K562 (cell line): ENCODE results near the gene HMOX2. TPM values are rescaled to one million over a fixed set of nuclear protein-coding genes. Genes with fewer than 3 reads are reported as not detected.

ENCODE experiments used
- ATAC-seq: fragments of 200-7000 bp; cut with Tn5 transposase; 3 replicates; pipeline ENCODE4 v1.9.1; 2020; ENCODE audit warnings: moderate library complexity
- BruUV-seq: library from RNA; stranded (reverse); fragments of 400-500 nt; replicated peaks from 2 replicates; lab custom pipeline; 2021; lab: Mats Ljungman, UMichigan
- CTCF ChIA-PET: fragments of 300-600 bp; formaldehyde crosslinking; extraction: SDS; loops from one replicate; lab custom pipeline; 2021; ENCODE audit warnings: low intra/inter-chr PET ratio; lab: Yijun Ruan, JAX
- POLR2A ChIA-PET: fragments of 300-600, 350-650 bp; sonication (Branson Sonifier 250); formaldehyde crosslinking; extraction: SDS; loops from one replicate; lab custom pipeline; 2021; ENCODE audit warnings: antibody characterized with exemption, inconsistent platforms; lab: Yijun Ruan, JAX
- DNase-seq, 4 experiments: peaks; one replicate each; pipeline versions ENCODE4 v3.0.0 to v3.0.0-alpha.2; 2011 to 2018; ENCODE audit warnings: low spot score in 3 of 4, mixed read lengths in 3 of 4; ENCODE audit errors: extremely low read depth in 1 of 4
- FAIRE-seq: peaks from 2 replicates; lab custom pipeline; 2011; peaks lifted over from hg19 to GRCh38; lab: Jason Lieb, UNC
- H2AFZ ChIP-seq: 2 replicates; pipeline ENCODE4 v1.6.0; 2011; ENCODE audit warnings: low read depth, low read length, control low read depth, inconsistent platforms
- H3K27ac ChIP-seq: fragments of 200-600 bp; 3 replicates; pipeline ENCODE4 v1.8.0; 2011; ENCODE audit warnings: low read depth, mild to moderate bottlenecking, control low read depth, inconsistent platforms, low read length, moderate library complexity, mixed read lengths; ENCODE audit errors: extremely low read depth
- H3K27me3 ChIP-seq, 2 experiments: fragments of 300-600 bp in 1 of 2; 2 replicates in 1 of 2; 3 replicates in 1 of 2; pipeline versions ENCODE4 v1.6.0 to v1.8.0; 2011; ENCODE audit warnings: inconsistent platforms in 2 of 2, low read length in 2 of 2, mild to moderate bottlenecking in 1 of 2, mixed read lengths in 1 of 2, moderate library complexity in 1 of 2; ENCODE audit not compliant: control insufficient read depth in 2 of 2, insufficient read depth in 2 of 2
- H3K36me3 ChIP-seq: fragments of 300-600 bp; 3 replicates; pipeline ENCODE4 v1.8.0; 2011; ENCODE audit warnings: mild to moderate bottlenecking, low read length, inconsistent platforms; ENCODE audit not compliant: control insufficient read depth, insufficient read depth
- H3K4me1 ChIP-seq, 2 experiments: fragments of 200-600 bp in 1 of 2; replicated peaks in 1 of 2; 2 replicates in 1 of 2; 3 replicates in 1 of 2; pipeline versions ENCODE4 v1.5.1 to v1.8.0; 2011; ENCODE audit warnings: inconsistent platforms in 2 of 2, low read length in 2 of 2, mild to moderate bottlenecking in 1 of 2, mixed read lengths in 1 of 2, moderate library complexity in 1 of 2; ENCODE audit not compliant: control insufficient read depth in 2 of 2, insufficient read depth in 2 of 2
- H3K4me2 ChIP-seq: 2 replicates; pipeline ENCODE4 v1.6.1; 2011; ENCODE audit warnings: low read length, control low read depth, inconsistent platforms, mixed read lengths; ENCODE audit not compliant: insufficient read depth
- H3K4me3 ChIP-seq: fragments of 200-600 bp; sonication (generic), shearing (Covaris generic); 2 replicates; pipeline ENCODE4 v1.5.1; 2016; ENCODE audit warnings: control low read depth, inconsistent platforms
- H3K79me2 ChIP-seq: fragments of 200-600 bp; 3 replicates; pipeline ENCODE4 v1.8.0; 2011; ENCODE audit warnings: low read length, inconsistent platforms; ENCODE audit not compliant: control insufficient read depth, insufficient read depth
- H3K9ac ChIP-seq, 2 experiments: 2 replicates each; pipeline versions ENCODE4 v1.6.0 to v1.6.1; 2011; ENCODE audit warnings: low read depth in 2 of 2, low read length in 2 of 2, control low read depth in 1 of 2, inconsistent platforms in 1 of 2, mild to moderate bottlenecking in 1 of 2, mixed read lengths in 1 of 2; ENCODE audit not compliant: insufficient read depth in 1 of 2
- H3K9me1 ChIP-seq: one replicate; pipeline ENCODE4 v1.6.0; 2011; ENCODE audit warnings: inconsistent platforms, mild to moderate bottlenecking, low read length, moderate library complexity; ENCODE audit not compliant: control insufficient read depth, insufficient read depth
- H3K9me3 ChIP-seq: replicated peaks from 2 replicates; pipeline ENCODE4 v1.5.1; 2011; ENCODE audit warnings: low read depth, low read length, inconsistent platforms; ENCODE audit not compliant: control insufficient read depth, insufficient read depth
- H4K20me1 ChIP-seq: replicated peaks from 2 replicates; pipeline ENCODE4 v1.6.1; 2011; ENCODE audit warnings: low read length, inconsistent platforms, mixed read lengths; ENCODE audit not compliant: control insufficient read depth, insufficient read depth
- ATF1 ChIP-seq, 2 experiments: fragments of 450-650 bp in 1 of 2; IDR thresholded peaks; 2 replicates each; pipeline ENCODE4 v1.6.1; 2016; ENCODE audit warnings: missing compliant biosample characterization in 1 of 2, missing genetic modification characterization in 1 of 2
- C11orf30 ChIP-seq: fragments of 450-650 bp; IDR thresholded peaks from 2 replicates; pipeline ENCODE4 v1.6.1; 2016; ENCODE audit warnings: low read depth, mild to moderate bottlenecking
- CCNT2 ChIP-seq: IDR thresholded peaks from 2 replicates; pipeline ENCODE4 v1.6.1; 2011; ENCODE audit warnings: borderline replicate concordance, low read depth, mild to moderate bottlenecking, moderate library complexity, mixed read lengths, low read length; ENCODE audit not compliant: insufficient read length; ENCODE audit errors: extremely low read depth
- DPF2 ChIP-seq: fragments of 450-650 bp; IDR thresholded peaks from 2 replicates; pipeline ENCODE4 v1.6.1; 2016
- GABPA ChIP-seq: fragments of 200-800 bp; sonication (Bioruptor generic); conservative IDR thresholded peaks from 2 replicates; pipeline ENCODE4 v1.6.1; 2016; ENCODE audit warnings: low read depth, missing genetic modification characterization, missing compliant biosample characterization
- GTF2A2 ChIP-seq: IDR thresholded peaks from 2 replicates; pipeline ENCODE4 v1.6.1; 2016; ENCODE audit warnings: mild to moderate bottlenecking, missing genetic modification characterization, missing compliant biosample characterization
- NFATC3 ChIP-seq: fragments of 450-650 bp; IDR thresholded peaks from 2 replicates; pipeline ENCODE4 v1.6.1; 2017; ENCODE audit warnings: mild to moderate bottlenecking
- XRCC5 ChIP-seq: fragments of 200-400 bp; formaldehyde crosslinking; IDR thresholded peaks from 2 replicates; pipeline ENCODE4 v1.6.1; 2017; ENCODE audit warnings: low read depth, mild to moderate bottlenecking, low read length
- ZNF75A ChIP-seq: fragments of 450-650 bp; formaldehyde crosslinking; IDR thresholded peaks from 2 replicates; pipeline ENCODE4 v1.4.0; 2020; ENCODE audit warnings: mild to moderate bottlenecking
- ZSCAN29 ChIP-seq: fragments of 450-650 bp; IDR thresholded peaks from 2 replicates; pipeline ENCODE4 v1.6.1; 2017
- WGBS: fragments of 100-300 bp; shearing (Covaris generic); methylation state at CpG from one replicate; pipeline ENCODE4 v1.1.6; 2016; ENCODE audit warnings: low coverage, mixed read lengths; ENCODE audit not compliant: insufficient coverage; ENCODE audit errors: missing lambda C conversion rate; 5-methylcytosine and 5-hydroxymethylcytosine counted together
- in situ Hi-C: fragments of 300-500 bp; cut with MboI; formaldehyde crosslinking; loops from 4 replicates; pipeline ENCODE4 v1.15.0; 2018; ENCODE audit warnings: inconsistent platforms, mixed read lengths
- intact Hi-C: fragments of 100-400 bp; cut with micrococcal nuclease; formaldehyde crosslinking; loops from 2 replicates; pipeline ENCODE4 v1.14.2; 2022
- polyA plus RNA-seq, 8 experiments: library from polyadenylated mRNA; depleted of rRNA in 4 of 8; stranded (reverse) in 5 of 8; unstranded in 3 of 8; fragments of >200 nt; fragmentation: Nextera tagmentation in 2 of 8; fragmentation: Illumina TruSeq in 1 of 8; extraction: Ambion mirVana in 2 of 8; extraction: Trizol in 1 of 8; gene quantifications; 2 replicates each; pipeline versions ENCODE4 v1.2.1 to v1.2.3, GENCODE V29; 2011 to 2014; ENCODE audit warnings: inconsistent platforms in 1 of 8, missing spikeins in 1 of 8
- total RNA-seq, 7 experiments: library from RNA; depleted of rRNA in 6 of 7; stranded (reverse); fragments of >200 nt in 6 of 7; fragmentation: Illumina TruSeq in 2 of 7; extraction: Trizol in 2 of 7; gene quantifications; 2 replicates each; pipeline versions ENCODE4 v1.2.1 to v1.2.3, GENCODE V29; 2011 to 2021; ENCODE audit warnings: low replicate concordance in 1 of 7
- TF ChIP-seq, protein P1 (sequence below): fragments of 150-350 bp; conservative IDR thresholded peaks from 2 replicates; pipeline ENCODE4 v1.6.1; 2014; ENCODE audit warnings: low read length
- TF ChIP-seq, protein P2 (sequence below): fragments of 450-650 bp; IDR thresholded peaks from 2 replicates; pipeline ENCODE4 v1.6.1; 2018; ENCODE audit warnings: mild to moderate bottlenecking, low read depth; ENCODE audit not compliant: partially characterized antibody

HMOX2 gene
- total and polyA plus RNA-seq, 9 of the 15 experiments (the other 6 are each of a cell fraction or from before 2014, with no cell fraction given): 26.8 to 87.4 (median 57.4) TPM

DNA sequence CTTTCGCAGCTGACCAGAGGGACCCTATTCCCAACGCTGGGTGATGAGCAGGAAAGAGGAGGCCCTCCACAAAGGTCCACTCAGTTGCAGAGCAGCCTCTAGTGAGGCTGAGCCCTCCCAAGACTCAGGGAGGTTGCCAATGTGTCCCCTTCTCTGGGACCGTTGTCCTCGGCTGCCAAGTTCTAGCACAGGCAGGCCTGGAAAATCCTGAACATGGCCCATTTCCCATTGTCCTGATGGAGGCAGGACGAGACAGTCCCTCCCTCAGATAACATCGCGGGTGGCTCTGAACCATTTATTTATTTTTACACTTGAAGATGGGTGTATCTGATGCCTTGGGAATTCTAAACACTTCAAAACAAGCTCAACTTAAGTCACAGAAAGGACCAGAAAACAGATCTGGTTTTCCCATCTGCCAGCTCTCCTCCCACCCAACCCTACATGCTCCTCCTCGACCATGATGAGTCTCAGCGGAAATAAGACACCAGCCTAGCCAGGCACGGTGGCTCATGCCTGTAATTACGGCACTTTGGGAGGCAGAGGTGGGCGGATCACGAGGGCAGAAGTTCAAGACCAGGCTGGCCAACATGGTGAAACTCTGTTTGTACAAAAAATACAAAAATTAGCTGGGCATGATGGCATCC is 49.6 kb downstream of the HMOX2 start:
- POLR2A ChIA-PET: interaction anchor here (0.5 to 0.9 kb wide), 3 partner anchors 11 to 25 kb away, joined by 3 to 5 read pairs (median 3); no protein-coding TSS in a partner anchor
- Histone ChIP-seq H3K36me3 (no peaks in the 10 kb centered on the region), H3K79me2 (no peaks in the 10 kb centered on the region), H3K4me3 (no peak overlapping the region), H3K4me1 (peaks cover 14 to 25% of the 10 kb centered on the region in 2 experiments; a peak in 4 of 5 replicates), H3K27me3 (peaks cover 0 to 4% of the 10 kb centered on the region in 2 experiments; a peak in 1 of 5 replicates), H3K9me1 (no peaks in the 10 kb centered on the region), H3K27ac (no peak overlapping the region), H4K20me1 (no peaks in the 10 kb centered on the region), H3K9ac (peak overlapping the region in 1 of 2 experiments; percentile 56; a peak in 2 of 4 replicates), H3K4me2 (no peak overlapping the region), H3K9me3 (no peaks in the 10 kb centered on the region), H2AFZ (no peak overlapping the region)
- DNase-seq (no peak), FAIRE-seq (no peak), ATAC-seq (no peak)
- WGBS: 60% methylated on average over 13 of the region's 13 CpGs
- in situ Hi-C loops: no loop called here
- no TSS peak for BruUV-seq
- intact Hi-C loops: loop anchor here (10.0 kb wide), 1 partner anchor 429 kb away; the partner anchor contains the start of gene SEC14L5
- no peak for TF ChIP-seq CCNT2
- no peak for TF ChIP-seq NFATC3
- TF ChIP-seq C11orf30: no peak
- TF ChIP-seq, protein P1, sequence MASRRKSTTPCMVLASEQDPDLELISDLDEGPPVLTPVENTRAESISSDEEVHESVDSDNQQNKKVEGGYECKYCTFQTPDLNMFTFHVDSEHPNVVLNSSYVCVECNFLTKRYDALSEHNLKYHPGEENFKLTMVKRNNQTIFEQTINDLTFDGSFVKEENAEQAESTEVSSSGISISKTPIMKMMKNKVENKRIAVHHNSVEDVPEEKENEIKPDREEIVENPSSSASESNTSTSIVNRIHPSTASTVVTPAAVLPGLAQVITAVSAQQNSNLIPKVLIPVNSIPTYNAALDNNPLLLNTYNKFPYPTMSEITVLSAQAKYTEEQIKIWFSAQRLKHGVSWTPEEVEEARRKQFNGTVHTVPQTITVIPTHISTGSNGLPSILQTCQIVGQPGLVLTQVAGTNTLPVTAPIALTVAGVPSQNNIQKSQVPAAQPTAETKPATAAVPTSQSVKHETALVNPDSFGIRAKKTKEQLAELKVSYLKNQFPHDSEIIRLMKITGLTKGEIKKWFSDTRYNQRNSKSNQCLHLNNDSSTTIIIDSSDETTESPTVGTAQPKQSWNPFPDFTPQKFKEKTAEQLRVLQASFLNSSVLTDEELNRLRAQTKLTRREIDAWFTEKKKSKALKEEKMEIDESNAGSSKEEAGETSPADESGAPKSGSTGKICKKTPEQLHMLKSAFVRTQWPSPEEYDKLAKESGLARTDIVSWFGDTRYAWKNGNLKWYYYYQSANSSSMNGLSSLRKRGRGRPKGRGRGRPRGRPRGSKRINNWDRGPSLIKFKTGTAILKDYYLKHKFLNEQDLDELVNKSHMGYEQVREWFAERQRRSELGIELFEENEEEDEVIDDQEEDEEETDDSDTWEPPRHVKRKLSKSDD: no peak
- no peak for TF ChIP-seq GABPA (tag)
- TF ChIP-seq ZNF75A (CRISPR knock-in tag): no peak
- TF ChIP-seq, protein P2, sequence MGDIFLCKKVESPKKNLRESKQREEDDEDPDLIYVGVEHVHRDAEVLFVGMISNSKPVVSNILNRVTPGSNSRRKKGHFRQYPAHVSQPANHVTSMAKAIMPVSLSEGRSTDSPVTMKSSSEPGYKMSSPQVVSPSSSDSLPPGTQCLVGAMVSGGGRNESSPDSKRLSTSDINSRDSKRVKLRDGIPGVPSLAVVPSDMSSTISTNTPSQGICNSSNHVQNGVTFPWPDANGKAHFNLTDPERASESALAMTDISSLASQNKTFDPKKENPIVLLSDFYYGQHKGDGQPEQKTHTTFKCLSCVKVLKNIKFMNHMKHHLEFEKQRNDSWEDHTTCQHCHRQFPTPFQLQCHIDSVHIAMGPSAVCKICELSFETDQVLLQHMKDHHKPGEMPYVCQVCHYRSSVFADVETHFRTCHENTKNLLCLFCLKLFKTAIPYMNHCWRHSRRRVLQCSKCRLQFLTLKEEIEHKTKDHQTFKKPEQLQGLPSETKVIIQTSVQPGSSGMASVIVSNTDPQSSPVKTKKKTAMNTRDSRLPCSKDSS: no peak
- TF ChIP-seq ZSCAN29: no peak
- no peak for TF ChIP-seq GTF2A2
- no peak for TF ChIP-seq XRCC5
- no peak for TF ChIP-seq ATF1 (CRISPR knock-in tag; IDR thresholded peaks at IDR 0.05)
- TF ChIP-seq ATF1 (tag; IDR thresholded peaks at IDR 0.05): no peak
- TF ChIP-seq DPF2: no peak
- CTCF ChIA-PET: no interaction called here
